ENCODE data around the gene EPN2.

Gene EPN2

DNA sequence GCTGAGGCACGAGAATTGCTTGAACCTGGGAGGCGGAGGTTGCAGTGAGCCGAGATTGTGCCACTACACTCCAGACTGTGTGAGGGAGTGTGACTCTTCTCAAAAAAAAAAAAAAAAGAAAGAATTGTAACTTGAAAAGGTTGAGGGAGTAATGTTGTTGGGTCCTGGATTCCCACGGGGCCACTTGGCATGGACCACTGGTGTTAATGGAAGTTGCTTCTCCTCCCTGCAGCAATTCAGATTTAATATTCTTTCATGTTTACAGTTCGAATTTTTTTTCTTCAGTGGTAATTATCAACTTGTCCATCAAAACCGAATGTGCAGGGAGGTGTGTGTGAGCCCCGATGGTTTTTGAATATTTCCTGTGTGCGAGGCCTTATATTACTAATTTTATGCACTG, 7.2 kb downstream of the EPN2 start:
- Histone ChIP-seq H3K4me3 (ENCODE audit: low read depth in 1 of 2, low read length in 2 of 2) (no peak overlapping the region), H3K27me3 (ENCODE audit: low read depth, low read length) (no peaks in the 10 kb centered on the region), H3K4me1 (ENCODE audit: control insufficient read depth in 1 of 2, insufficient read depth in 2 of 2, low read length in 2 of 2) (peaks cover 11 to 38% of the 10 kb centered on the region in 2 donors), H3K36me3 (ENCODE audit: control insufficient read depth in 1 of 2, insufficient read depth in 2 of 2, low read length in 2 of 2) (no peaks in the 10 kb centered on the region), H3K9me3 (ENCODE audit: control insufficient read depth in 1 of 2, low read length in 2 of 2) (no peaks in the 10 kb centered on the region), H3K27ac (ENCODE audit: low read length) (no peak overlapping the region)

DNA sequence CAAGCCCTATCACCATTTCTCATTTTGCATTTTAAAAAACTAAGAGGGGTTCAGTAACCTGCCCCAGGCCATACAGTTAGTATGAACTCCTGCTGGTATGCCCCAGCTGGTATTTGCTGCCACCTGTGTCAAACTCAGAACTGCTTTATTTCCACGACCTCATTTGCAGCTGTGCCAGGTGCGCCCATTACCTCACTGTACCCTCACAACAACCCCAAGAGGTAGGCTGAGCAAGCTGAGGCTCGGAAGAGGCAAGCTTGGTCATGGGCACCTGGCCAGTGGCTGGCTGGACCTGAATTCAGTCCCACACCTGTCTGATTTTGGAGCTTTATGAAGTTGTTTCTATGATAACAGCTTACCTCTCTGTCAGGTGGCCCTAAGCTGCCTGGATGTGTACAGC, 7.6 kb downstream of the EPN2 start:
- Histone ChIP-seq H3K4me1 (ENCODE audit: control insufficient read depth in 1 of 2, insufficient read depth in 2 of 2, low read length in 2 of 2) (peaks cover 11 to 37% of the 10 kb centered on the region in 2 donors), H3K27me3 (ENCODE audit: low read depth, low read length) (no peaks in the 10 kb centered on the region), H3K4me3 (ENCODE audit: low read depth in 1 of 2, low read length in 2 of 2) (no peak overlapping the region), H3K36me3 (ENCODE audit: control insufficient read depth in 1 of 2, insufficient read depth in 2 of 2, low read length in 2 of 2) (no peaks in the 10 kb centered on the region), H3K27ac (ENCODE audit: low read length) (no peak overlapping the region), H3K9me3 (ENCODE audit: control insufficient read depth in 1 of 2, low read length in 2 of 2) (no peaks in the 10 kb centered on the region)

DNA sequence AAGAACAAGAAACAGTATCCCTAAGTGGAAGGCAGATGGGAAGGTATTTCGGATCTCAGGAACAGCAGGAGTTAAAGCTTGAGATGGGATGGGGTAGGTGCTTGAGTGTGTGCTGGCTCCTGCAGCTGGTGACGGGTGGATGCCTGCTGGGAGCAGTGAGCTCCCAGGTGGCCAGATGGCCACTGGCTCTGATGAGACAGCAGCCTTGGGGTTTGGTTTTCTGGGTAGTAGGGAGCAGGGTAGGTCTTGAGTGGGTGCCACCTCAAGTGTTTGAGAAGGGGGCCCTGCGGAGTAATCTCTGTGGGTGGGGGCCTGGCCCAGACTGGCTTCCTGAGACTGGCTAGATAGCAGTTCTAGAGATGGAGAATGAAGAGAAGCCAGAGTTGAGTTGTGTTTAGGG, 10.3 kb downstream of the EPN2 start:
- no peak overlapping the region for H3K4me3 ChIP-seq (ENCODE audit: low read depth in 1 of 2, low read length in 2 of 2)
- no peaks in the 10 kb centered on the region for H3K36me3 ChIP-seq (ENCODE audit: control insufficient read depth in 1 of 2, insufficient read depth in 2 of 2, low read length in 2 of 2)
- H3K27ac ChIP-seq (ENCODE audit: low read length), result peak overlapping the region; percentile 4
- H3K4me1 ChIP-seq (ENCODE audit: control insufficient read depth in 1 of 2, insufficient read depth in 2 of 2, low read length in 2 of 2), result peaks cover 18 to 47% of the 10 kb centered on the region in 2 donors
- no peaks in the 10 kb centered on the region for H3K27me3 ChIP-seq (ENCODE audit: low read depth, low read length)
- H3K9me3 ChIP-seq (ENCODE audit: control insufficient read depth in 1 of 2, low read length in 2 of 2), result no peaks in the 10 kb centered on the region

DNA sequence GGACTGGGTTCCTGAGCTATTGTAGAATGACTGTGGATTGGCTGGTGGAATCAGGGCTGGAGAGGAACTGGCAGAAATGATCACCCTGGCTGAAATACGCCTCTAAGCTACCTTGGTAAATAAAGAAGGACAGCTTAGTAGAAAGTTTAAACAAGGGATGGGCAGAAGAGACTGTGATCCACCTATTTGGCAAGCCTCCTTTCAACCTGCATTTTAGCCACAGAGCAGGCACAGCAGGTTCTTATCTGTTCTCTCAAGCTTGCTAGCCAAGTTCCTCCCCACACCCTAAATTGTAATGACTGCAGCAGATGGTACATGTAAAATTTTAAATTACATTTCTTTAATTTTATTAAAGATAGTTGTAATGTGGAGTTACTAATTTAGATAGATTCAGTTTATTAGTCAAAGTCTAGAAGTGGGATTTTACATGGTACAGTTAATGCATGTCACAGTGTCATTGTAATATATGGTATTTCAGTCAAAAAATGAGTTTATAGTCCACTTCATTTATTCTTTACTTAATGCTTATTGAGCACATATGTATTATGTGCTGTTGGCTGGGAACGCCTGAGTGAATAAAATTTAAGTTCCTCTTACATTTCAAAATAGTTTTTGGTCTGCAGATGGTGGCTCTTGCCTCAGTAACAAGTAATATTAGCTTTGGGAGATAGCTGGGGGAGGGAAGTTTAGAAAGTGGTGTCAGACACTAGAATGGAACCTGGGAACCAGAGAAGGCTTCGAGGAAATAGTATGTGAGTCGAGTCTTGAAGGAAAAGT, 11.2 kb downstream of the EPN2 start:
- peaks cover 18 to 40% of the 10 kb centered on the region in 2 donors for H3K4me1 ChIP-seq (ENCODE audit: control insufficient read depth in 1 of 2, insufficient read depth in 2 of 2, low read length in 2 of 2)

DNA sequence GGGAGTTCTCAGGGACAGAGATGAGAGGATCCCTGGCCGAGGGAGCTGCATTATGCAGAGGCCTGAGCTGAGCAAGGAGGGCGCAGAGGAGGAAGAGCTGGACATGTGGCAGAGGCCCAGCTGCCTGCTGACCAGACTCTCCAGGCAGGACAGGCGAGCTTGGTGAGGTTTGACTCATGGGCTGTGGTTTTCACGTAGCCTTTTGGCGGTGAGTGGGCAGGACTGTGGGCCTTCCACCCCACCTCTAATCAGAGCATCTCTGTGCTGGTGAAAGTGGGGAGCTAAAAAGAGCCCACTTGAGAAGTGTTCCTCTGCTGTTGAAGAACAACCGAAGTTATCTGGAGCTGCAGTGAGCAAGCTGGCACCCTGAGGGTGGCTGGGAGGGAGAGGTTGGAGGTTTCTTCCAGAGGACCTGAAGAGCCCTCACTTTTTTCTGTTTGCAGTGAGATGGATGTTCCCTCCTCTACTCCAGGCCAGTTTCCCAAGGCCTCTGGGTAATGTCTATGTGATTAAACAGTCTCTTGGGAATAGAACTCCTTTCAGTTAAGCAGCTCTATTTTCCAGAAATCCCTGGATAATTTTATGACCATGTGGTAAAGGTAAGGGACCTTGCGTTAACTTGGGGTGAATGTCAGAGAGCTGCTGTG, 11.9 kb downstream of the EPN2 start:
- no peak overlapping the region for H3K4me3 ChIP-seq (ENCODE audit: low read depth in 1 of 2, low read length in 2 of 2)
- no peaks in the 10 kb centered on the region for H3K27me3 ChIP-seq (ENCODE audit: low read depth, low read length)
- H3K9me3 ChIP-seq (ENCODE audit: control insufficient read depth in 1 of 2, low read length in 2 of 2), result no peaks in the 10 kb centered on the region
- no peaks in the 10 kb centered on the region for H3K36me3 ChIP-seq (ENCODE audit: control insufficient read depth in 1 of 2, insufficient read depth in 2 of 2, low read length in 2 of 2)
- H3K27ac ChIP-seq (ENCODE audit: low read length), result peak overlapping the region; percentile 12
- H3K4me1 ChIP-seq (ENCODE audit: control insufficient read depth in 1 of 2, insufficient read depth in 2 of 2, low read length in 2 of 2), result peaks cover 18 to 40% of the 10 kb centered on the region in 2 donors

More for the DNA sequence above, 11.2 kb downstream of the EPN2 start:
- Histone ChIP-seq H3K9me3 (ENCODE audit: control insufficient read depth in 1 of 2, low read length in 2 of 2) (no peaks in the 10 kb centered on the region), H3K36me3 (ENCODE audit: control insufficient read depth in 1 of 2, insufficient read depth in 2 of 2, low read length in 2 of 2) (no peaks in the 10 kb centered on the region), H3K27ac (ENCODE audit: low read length) (peak overlapping the region; percentile 12), H3K27me3 (ENCODE audit: low read depth, low read length) (no peaks in the 10 kb centered on the region), H3K4me3 (ENCODE audit: low read depth in 1 of 2, low read length in 2 of 2) (no peak overlapping the region)

DNA sequence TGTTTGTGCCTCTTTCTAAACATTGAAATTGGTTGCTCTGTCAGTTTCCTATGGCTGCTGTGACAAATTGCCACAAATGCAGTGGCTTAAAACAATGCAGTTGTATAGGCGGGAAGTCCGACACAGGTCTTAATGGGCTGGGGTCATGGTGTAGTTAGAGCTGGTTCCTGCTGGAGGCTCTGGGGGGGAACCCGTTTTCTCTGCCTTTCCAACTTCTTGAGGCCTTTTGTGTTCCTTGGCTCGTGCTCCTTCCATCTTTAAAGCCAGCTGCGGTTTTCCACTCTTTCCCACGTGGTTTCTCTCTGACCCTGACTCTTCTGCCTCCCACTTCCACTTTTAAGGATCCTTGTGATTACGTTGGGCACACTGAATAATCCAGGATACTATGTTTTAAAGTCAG, 12.5 kb downstream of the EPN2 start:
- peaks cover 18 to 40% of the 10 kb centered on the region in 2 donors for H3K4me1 ChIP-seq (ENCODE audit: control insufficient read depth in 1 of 2, insufficient read depth in 2 of 2, low read length in 2 of 2)
- H3K4me3 ChIP-seq (ENCODE audit: low read depth in 1 of 2, low read length in 2 of 2), result no peak overlapping the region
- H3K9me3 ChIP-seq (ENCODE audit: control insufficient read depth in 1 of 2, low read length in 2 of 2), result no peaks in the 10 kb centered on the region
- no peaks in the 10 kb centered on the region for H3K36me3 ChIP-seq (ENCODE audit: control insufficient read depth in 1 of 2, insufficient read depth in 2 of 2, low read length in 2 of 2)
- no peaks in the 10 kb centered on the region for H3K27me3 ChIP-seq (ENCODE audit: low read depth, low read length)
- peak overlapping the region; percentile 12 for H3K27ac ChIP-seq (ENCODE audit: low read length)

DNA sequence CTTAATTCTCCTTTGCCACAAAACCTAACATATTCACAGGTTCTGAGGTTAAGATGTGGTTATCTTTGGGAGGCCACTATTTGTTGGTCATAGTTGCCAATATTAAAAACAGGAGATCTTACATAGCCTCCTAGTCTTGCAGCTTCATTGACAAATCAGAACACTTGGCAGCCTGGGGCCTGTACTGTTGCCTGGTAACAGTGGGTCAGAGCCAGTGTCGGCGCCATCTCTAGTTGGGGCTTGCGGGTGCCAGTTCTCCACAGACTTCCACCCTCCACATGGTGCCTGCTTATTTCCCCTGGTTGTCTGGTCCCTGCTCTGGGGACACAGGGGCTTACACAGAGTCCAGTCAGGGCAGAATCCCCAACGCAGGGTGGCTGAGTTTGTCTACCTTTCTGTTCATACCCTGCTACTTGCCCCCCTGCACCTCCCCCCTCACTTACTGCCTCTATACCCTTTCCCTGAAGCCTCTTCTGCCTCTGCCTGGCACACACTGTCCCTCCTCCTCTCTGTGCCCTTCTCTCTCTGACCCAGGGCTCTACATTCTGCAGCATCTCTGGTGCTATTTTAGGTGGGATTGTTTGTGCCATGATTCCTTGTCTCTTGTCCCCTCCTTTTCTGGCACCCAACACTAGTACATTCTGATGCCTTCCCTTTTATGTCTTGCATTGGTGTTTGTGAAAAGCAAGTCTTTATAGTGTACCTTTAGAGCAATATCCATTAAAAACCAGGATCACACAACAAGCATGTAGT, 13.4 kb downstream of the EPN2 start:
- no peak overlapping the region for H3K27ac ChIP-seq (ENCODE audit: low read length)
- no peaks in the 10 kb centered on the region for H3K9me3 ChIP-seq (ENCODE audit: control insufficient read depth in 1 of 2, low read length in 2 of 2)
- H3K4me1 ChIP-seq (ENCODE audit: control insufficient read depth in 1 of 2, insufficient read depth in 2 of 2, low read length in 2 of 2), result peaks cover 18 to 40% of the 10 kb centered on the region in 2 donors
- H3K27me3 ChIP-seq (ENCODE audit: low read depth, low read length), result no peaks in the 10 kb centered on the region
- H3K36me3 ChIP-seq (ENCODE audit: control insufficient read depth in 1 of 2, insufficient read depth in 2 of 2, low read length in 2 of 2), result no peaks in the 10 kb centered on the region
- H3K4me3 ChIP-seq (ENCODE audit: low read depth in 1 of 2, low read length in 2 of 2), result no peak overlapping the region

DNA sequence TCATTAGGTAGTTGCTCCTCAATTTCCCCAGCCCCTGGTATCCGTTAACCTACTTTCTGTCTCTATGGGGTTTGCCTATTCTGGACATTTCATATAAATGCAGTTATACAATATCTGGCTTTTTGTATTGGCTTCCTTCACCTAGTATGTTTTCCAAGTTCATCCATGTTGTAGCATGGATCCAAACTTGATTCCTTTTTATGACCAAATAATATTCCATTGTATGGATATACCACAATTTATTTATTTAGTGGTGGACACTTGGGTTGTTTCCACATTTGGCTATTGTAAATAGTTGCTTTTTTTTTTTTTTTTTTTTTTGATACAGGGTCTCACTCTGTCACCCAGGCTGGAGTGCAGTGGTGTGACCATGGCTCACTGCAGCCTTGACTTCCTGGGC, 15.9 kb downstream of the EPN2 start:
- peaks cover 16 to 38% of the 10 kb centered on the region in 2 donors for H3K4me1 ChIP-seq (ENCODE audit: control insufficient read depth in 1 of 2, insufficient read depth in 2 of 2, low read length in 2 of 2)
- H3K9me3 ChIP-seq (ENCODE audit: control insufficient read depth in 1 of 2, low read length in 2 of 2), result no peaks in the 10 kb centered on the region
- no peaks in the 10 kb centered on the region for H3K36me3 ChIP-seq (ENCODE audit: control insufficient read depth in 1 of 2, insufficient read depth in 2 of 2, low read length in 2 of 2)
- H3K27me3 ChIP-seq (ENCODE audit: low read depth, low read length), result no peaks in the 10 kb centered on the region
- no peak overlapping the region for H3K4me3 ChIP-seq (ENCODE audit: low read depth in 1 of 2, low read length in 2 of 2)
- H3K27ac ChIP-seq (ENCODE audit: low read length), result no peak overlapping the region

DNA sequence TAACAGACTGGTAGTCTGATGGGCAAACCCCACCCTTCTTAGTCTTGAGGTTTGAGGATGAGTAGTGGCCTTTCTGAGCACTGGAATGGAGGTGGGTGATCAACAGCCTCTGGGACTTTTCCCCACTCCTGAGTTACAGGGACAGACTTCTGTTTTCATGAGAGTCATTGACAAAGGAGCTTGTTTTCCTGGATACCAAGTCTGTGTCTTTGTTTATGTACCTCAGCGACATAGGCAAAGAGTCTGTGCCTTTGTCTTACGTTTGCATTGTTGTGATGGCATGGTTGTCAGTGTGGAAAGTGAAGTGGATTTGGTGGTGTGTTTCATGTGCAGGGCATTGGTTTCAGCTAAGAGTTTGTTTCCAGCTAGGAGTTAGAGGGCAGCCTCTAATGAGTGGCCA, 17.5 kb downstream of the EPN2 start:
- no peak overlapping the region for H3K27ac ChIP-seq (ENCODE audit: low read length)
- peaks cover 7 to 24% of the 10 kb centered on the region in 2 donors for H3K4me1 ChIP-seq (ENCODE audit: control insufficient read depth in 1 of 2, insufficient read depth in 2 of 2, low read length in 2 of 2)
- H3K4me3 ChIP-seq (ENCODE audit: low read depth in 1 of 2, low read length in 2 of 2), result no peak overlapping the region
- H3K36me3 ChIP-seq (ENCODE audit: control insufficient read depth in 1 of 2, insufficient read depth in 2 of 2, low read length in 2 of 2), result no peaks in the 10 kb centered on the region
- H3K9me3 ChIP-seq (ENCODE audit: control insufficient read depth in 1 of 2, low read length in 2 of 2), result no peaks in the 10 kb centered on the region
- H3K27me3 ChIP-seq (ENCODE audit: low read depth, low read length), result no peaks in the 10 kb centered on the region

DNA sequence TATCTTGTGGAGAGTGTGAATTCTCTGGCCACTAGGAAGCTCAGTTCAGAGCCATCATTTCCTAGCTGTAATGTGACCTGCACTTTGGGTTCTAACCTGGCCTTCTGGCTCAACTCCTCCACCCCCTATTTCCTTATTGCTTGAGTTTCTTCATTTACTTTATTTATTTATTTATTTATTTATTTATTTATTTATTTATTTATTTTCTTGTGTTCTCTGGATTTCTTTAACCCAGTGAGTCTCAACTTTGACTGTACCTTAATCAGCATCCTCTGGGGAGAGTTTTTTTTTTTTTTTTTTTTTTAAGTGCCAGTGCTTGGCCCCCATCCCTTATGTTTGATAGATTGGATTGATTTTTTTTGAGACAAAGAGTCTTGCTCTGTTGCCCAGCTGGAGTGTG, 18.1 kb downstream of the EPN2 start:
- Histone ChIP-seq H3K27ac (ENCODE audit: low read length) (no peak overlapping the region), H3K4me1 (ENCODE audit: control insufficient read depth in 1 of 2, insufficient read depth in 2 of 2, low read length in 2 of 2) (peaks cover 6 to 23% of the 10 kb centered on the region in 2 donors), H3K4me3 (ENCODE audit: low read depth in 1 of 2, low read length in 2 of 2) (no peak overlapping the region), H3K27me3 (ENCODE audit: low read depth, low read length) (no peaks in the 10 kb centered on the region), H3K9me3 (ENCODE audit: control insufficient read depth in 1 of 2, low read length in 2 of 2) (no peaks in the 10 kb centered on the region), H3K36me3 (ENCODE audit: control insufficient read depth in 1 of 2, insufficient read depth in 2 of 2, low read length in 2 of 2) (no peaks in the 10 kb centered on the region)

DNA sequence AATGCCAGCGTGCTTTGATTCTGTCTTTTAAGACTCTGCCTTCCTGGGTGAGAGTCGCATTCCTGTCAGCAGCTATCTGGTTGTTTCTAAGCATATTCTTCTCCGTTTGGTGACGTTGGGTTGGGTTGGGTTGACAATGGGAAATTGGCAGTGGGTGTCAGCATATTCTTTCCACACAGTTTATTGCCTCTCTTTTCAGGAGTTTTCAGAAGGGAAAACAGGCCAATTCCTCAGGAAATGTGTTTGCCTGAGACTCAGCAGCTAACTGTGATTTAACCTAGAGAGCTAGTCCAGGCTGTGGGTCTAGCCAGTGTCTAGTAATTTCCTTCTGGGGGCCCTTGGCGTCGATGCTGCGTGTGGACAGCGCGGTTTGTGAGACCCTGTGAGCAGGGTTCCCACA, 21.2 kb downstream of the EPN2 start:
- H3K4me3 ChIP-seq (ENCODE audit: low read depth in 1 of 2, low read length in 2 of 2), result no peak overlapping the region
- H3K27ac ChIP-seq (ENCODE audit: low read length), result no peak overlapping the region
- no peaks in the 10 kb centered on the region for H3K9me3 ChIP-seq (ENCODE audit: control insufficient read depth in 1 of 2, low read length in 2 of 2)
- no peaks in the 10 kb centered on the region for H3K36me3 ChIP-seq (ENCODE audit: control insufficient read depth in 1 of 2, insufficient read depth in 2 of 2, low read length in 2 of 2)
- H3K27me3 ChIP-seq (ENCODE audit: low read depth, low read length), result no peaks in the 10 kb centered on the region
- peaks cover 4 to 22% of the 10 kb centered on the region in 2 donors for H3K4me1 ChIP-seq (ENCODE audit: control insufficient read depth in 1 of 2, insufficient read depth in 2 of 2, low read length in 2 of 2)
